HG03575 (cell line): ENCODE results near the gene RAB36.

Source experiments
- ATAC-seq: cut with Tn5 transposase; IDR thresholded peaks from one replicate; pipeline ENCODE4 v1.9.1; 2021; ENCODE audit not compliant: unreplicated experiment, insufficient number of reproducible peaks, low FRiP score; ENCODE audit errors: extremely low read depth

The RAB36 gene

GRCh38 chr22:23175817-23176644, 30.8 kb downstream of the RAB36 start:
- ATAC-seq: no peak

GRCh38 chr22:23176645-23177027, 31.4 kb downstream of the RAB36 start:
- no peak for ATAC-seq

GRCh38 chr22:23177197-23177596, 31.9 kb downstream of the RAB36 start:
- no peak for ATAC-seq

- ATAC-seq: no peak
These were observed 33.4 kb downstream of the RAB36 start for GRCh38 chr22:23178512-23179254.

GRCh38 chr22:23179381-23180299, 34.4 kb downstream of the RAB36 start:
- no peak for ATAC-seq

GRCh38 chr22:23180301-23180892, 35.1 kb downstream of the RAB36 start, which contains the start of gene BCR:
Gene BCR, plus strand, starts transcription at chr22:23180509. Its CDS starts 452 bp downstream, at chr22:23180961.
- ATAC-seq: no peak

- no peak for ATAC-seq
These were observed 35.8 kb downstream of the RAB36 start for GRCh38 chr22:23180893-23181720.

GRCh38 chr22:23181721-23182308, 36.5 kb downstream of the RAB36 start:
- ATAC-seq: no peak

GRCh38 chr22:23182309-23183060, 37.2 kb downstream of the RAB36 start:
- no peak for ATAC-seq

GRCh38 chr22:23183061-23183698, 37.9 kb downstream of the RAB36 start:
- no peak for ATAC-seq

GRCh38 chr22:23184100-23184763, 39.0 kb downstream of the RAB36 start:
- no peak for ATAC-seq

GRCh38 chr22:23184764-23185113, 39.5 kb downstream of the RAB36 start:
- ATAC-seq: no peak

GRCh38 chr22:23187211-23187610, 41.9 kb downstream of the RAB36 start:
- ATAC-seq: no peak

- no peak for ATAC-seq
These were observed 42.8 kb downstream of the RAB36 start for GRCh38 chr22:23187871-23188700.

- no peak for ATAC-seq
These were observed 45.2 kb downstream of the RAB36 start for GRCh38 chr22:23190526-23190925.
